SK-N-SH treated with all-trans-retinoic acid at 6 μM for 48 hours (cell line): ENCODE results near the gene AP3S2.

Source experiments
- ATAC-seq: fragments of 200-7000 bp; cut with Tn5 transposase; 3 replicates; pipeline ENCODE4 v1.9.1; 2020; ENCODE audit warnings: mild to moderate bottlenecking, moderate library complexity
- ARNTL ChIP-seq: fragments of 450-650 bp; formaldehyde crosslinking; IDR thresholded peaks from 2 replicates; pipeline ENCODE4 v1.5.0; 2020; ENCODE audit warnings: low read depth, mild to moderate bottlenecking, moderate library complexity, borderline replicate concordance
- BACH2 ChIP-seq: fragments of 250-450 bp; sonication (Bioruptor Pico); IDR thresholded peaks from 2 replicates; pipeline ENCODE4 v1.9.0; 2021; ENCODE audit warnings: mild to moderate bottlenecking, borderline replicate concordance
- CSDC2 ChIP-seq: fragments of 250-450 bp; sonication (Bioruptor Pico); IDR thresholded peaks from 2 replicates; pipeline ENCODE4 v1.5.0; 2020; ENCODE audit warnings: mild to moderate bottlenecking, moderate library complexity
- CSRNP3 ChIP-seq: fragments of 250-450 bp; sonication (Bioruptor Pico); IDR thresholded peaks from 2 replicates; pipeline ENCODE4 v1.5.1; 2021; ENCODE audit warnings: mild to moderate bottlenecking, moderate library complexity
- ESRRG ChIP-seq: fragments of 250-450 bp; sonication (Bioruptor Pico); IDR thresholded peaks from 2 replicates; pipeline ENCODE4 v1.6.1; 2021; ENCODE audit warnings: mild to moderate bottlenecking
- GLIS3 ChIP-seq: fragments of 250-450 bp; sonication (Bioruptor Pico); IDR thresholded peaks from 2 replicates; pipeline ENCODE4 v1.5.0; 2020; ENCODE audit warnings: mild to moderate bottlenecking, moderate library complexity
- ISL1 ChIP-seq: fragments of 250-450 bp; sonication (Bioruptor Pico); IDR thresholded peaks from 2 replicates; pipeline ENCODE4 v2.1.2; 2022; ENCODE audit warnings: mild to moderate bottlenecking, moderate library complexity
- OSR1 ChIP-seq: fragments of 250-450 bp; sonication (Bioruptor Pico); IDR thresholded peaks from 2 replicates; pipeline ENCODE4 v1.8.0; 2022; ENCODE audit warnings: moderate library complexity, mild to moderate bottlenecking, inconsistent platforms
- PATZ1 ChIP-seq: fragments of 250-450 bp; sonication (Bioruptor Pico); IDR thresholded peaks from 2 replicates; pipeline ENCODE4 v1.8.0; 2020; ENCODE audit warnings: mild to moderate bottlenecking, moderate library complexity, borderline replicate concordance
- POU6F1 ChIP-seq: fragments of 250-450 bp; sonication (Bioruptor Pico); IDR thresholded peaks from 2 replicates; pipeline ENCODE4 v1.8.0; 2021; ENCODE audit warnings: low read depth, mild to moderate bottlenecking, moderate library complexity, borderline replicate concordance
- PPARA ChIP-seq: fragments of 250-450 bp; sonication (Bioruptor Pico); IDR thresholded peaks from 2 replicates; pipeline ENCODE4 v1.5.0; 2020; ENCODE audit warnings: mild to moderate bottlenecking, borderline replicate concordance
- RARB ChIP-seq: fragments of 250-450 bp; sonication (Bioruptor Pico); IDR thresholded peaks from 2 replicates; pipeline ENCODE4 v1.8.0; 2021; ENCODE audit warnings: mild to moderate bottlenecking, moderate library complexity
- SNAI2 ChIP-seq: fragments of 250-450 bp; sonication (Bioruptor Pico); IDR thresholded peaks from 2 replicates; pipeline ENCODE4 v1.5.0; 2020; ENCODE audit warnings: mild to moderate bottlenecking, moderate library complexity
- TCF4 ChIP-seq: fragments of 250-450 bp; sonication (Bioruptor Pico); IDR thresholded peaks from 2 replicates; pipeline ENCODE4 v1.8.0; 2021; ENCODE audit warnings: mild to moderate bottlenecking, moderate library complexity, borderline replicate concordance
- TOX ChIP-seq: fragments of 250-450 bp; sonication (Bioruptor Pico); IDR thresholded peaks from 2 replicates; pipeline ENCODE4 v1.8.0; 2021; ENCODE audit warnings: mild to moderate bottlenecking, moderate library complexity, borderline replicate concordance
- ZC3H10 ChIP-seq: fragments of 250-450 bp; sonication (Bioruptor Pico); IDR thresholded peaks from 2 replicates; pipeline ENCODE4 v1.5.1; 2021; ENCODE audit warnings: mild to moderate bottlenecking, moderate library complexity
- ZFP3 ChIP-seq: fragments of 250-450 bp; sonication (Bioruptor Pico); IDR thresholded peaks from 2 replicates; pipeline ENCODE4 v1.5.0; 2020; ENCODE audit warnings: mild to moderate bottlenecking, moderate library complexity
- ZFP30 ChIP-seq: fragments of 450-650 bp; formaldehyde crosslinking; IDR thresholded peaks from 2 replicates; pipeline ENCODE4 v1.5.0; 2022; ENCODE audit warnings: mild to moderate bottlenecking, moderate library complexity
- ZNF565 ChIP-seq: fragments of 450-650 bp; formaldehyde crosslinking; conservative IDR thresholded peaks from 2 replicates; pipeline ENCODE4 v1.5.0; 2020; ENCODE audit warnings: low read depth, mild to moderate bottlenecking, moderate library complexity
- ZNF70 ChIP-seq: fragments of 450-650 bp; formaldehyde crosslinking; IDR thresholded peaks from 2 replicates; pipeline ENCODE4 v1.5.0; 2020; ENCODE audit warnings: mild to moderate bottlenecking, moderate library complexity
- ZNF8 ChIP-seq: fragments of 450-650 bp; formaldehyde crosslinking; IDR thresholded peaks from 2 replicates; pipeline ENCODE4 v1.5.0; 2020; ENCODE audit warnings: mild to moderate bottlenecking, moderate library complexity

Gene AP3S2

GRCh38 chr15:89845305-89845893 is 48.4 kb downstream of the AP3S2 start:
- TF ChIP-seq TCF4 = no peak
- TF ChIP-seq ISL1 = peak; percentile 7; the same call in 1 of the 2 replicates
- TF ChIP-seq TOX (CRISPR knock-in tag) = no peak
- TF ChIP-seq CSDC2 (CRISPR knock-in tag) = no peak
- TF ChIP-seq ZFP3 (CRISPR knock-in tag) = peak; percentile 71; the same call in 1 of the 2 replicates
- no peak for TF ChIP-seq RARB
- peak; percentile 88 for ATAC-seq

- no peak for ATAC-seq
- TF ChIP-seq OSR1 = no peak
- TF ChIP-seq ZC3H10 (CRISPR knock-in tag) = no peak
- TF ChIP-seq RARB = no peak
- no peak for TF ChIP-seq CSDC2 (CRISPR knock-in tag)
- TF ChIP-seq SNAI2 = no peak
- TF ChIP-seq PPARA (CRISPR knock-in tag) = no peak
- no peak for TF ChIP-seq PATZ1
- TF ChIP-seq ZFP30 = no peak
- TF ChIP-seq CSRNP3 = no peak
- no peak for TF ChIP-seq TCF4
- no peak for TF ChIP-seq GLIS3 (CRISPR knock-in tag)
- no peak for TF ChIP-seq TOX (CRISPR knock-in tag)
- TF ChIP-seq ARNTL (CRISPR knock-in tag) = no peak
- no peak for TF ChIP-seq POU6F1 (CRISPR knock-in tag)
- TF ChIP-seq ZNF8 = no peak
- no peak for TF ChIP-seq ZNF70
- TF ChIP-seq, all 23 proteins: peak for 0
Measured at GRCh38 chr15:89841962-89842361, 51.8 kb downstream of the AP3S2 start.

- ATAC-seq = no peak
- TF ChIP-seq ISL1 = no peak
- no peak for TF ChIP-seq TOX (CRISPR knock-in tag)
- no peak for TF ChIP-seq SNAI2
- TF ChIP-seq POU6F1 (CRISPR knock-in tag) = no peak
- no peak for TF ChIP-seq CSRNP3
- TF ChIP-seq ESRRG = no peak
- no peak for TF ChIP-seq ZC3H10 (CRISPR knock-in tag)
- no peak for TF ChIP-seq GLIS3 (CRISPR knock-in tag)
- TF ChIP-seq ZFP3 (CRISPR knock-in tag) = no peak
- TF ChIP-seq ZNF70 = no peak
- TF ChIP-seq ARNTL (CRISPR knock-in tag) = no peak
- no peak for TF ChIP-seq BACH2 (CRISPR knock-in tag)
- TF ChIP-seq TCF4 = no peak
Measured at GRCh38 chr15:89841306-89841705, 52.5 kb downstream of the AP3S2 start.

GRCh38 chr15:89839167-89839810 is 54.5 kb downstream of the AP3S2 start:
- no peak for ATAC-seq
- no peak for TF ChIP-seq SNAI2
- TF ChIP-seq ISL1 = no peak
- no peak for TF ChIP-seq RARB
- TF ChIP-seq POU6F1 (CRISPR knock-in tag) = no peak
- no peak for TF ChIP-seq TOX (CRISPR knock-in tag)
- no peak for TF ChIP-seq CSRNP3
- no peak for TF ChIP-seq TCF4
- no peak for TF ChIP-seq ZNF70
- no peak for TF ChIP-seq PPARA (CRISPR knock-in tag)
- TF ChIP-seq OSR1 = no peak
- TF ChIP-seq ESRRG = no peak
- no peak for TF ChIP-seq ARNTL (CRISPR knock-in tag)
- no peak for TF ChIP-seq ZNF565
